Omental fat pad (tissue), 4 donors: ENCODE results near the gene NEU3. TPM values are rescaled to one million over a fixed set of nuclear protein-coding genes. Genes with fewer than 3 reads are reported as not detected.
"Not testable (repeated sequence)": the region's sequence is repeated elsewhere in the genome, so short reads cannot be mapped to it uniquely, and the experiment has no call there.

ENCODE experiments used
- ATAC-seq: fragments of 150-250 bp; one replicate; pipeline ENCODE4 v1.9.1; 2016; ENCODE audit warnings: mild to moderate bottlenecking, moderate library complexity; ENCODE audit not compliant: low FRiP score
- DNase-seq: peaks from one replicate; pipeline ENCODE4 v3.0.0-alpha.2; 2019; ENCODE audit warnings: low spot score
- total RNA-seq, 4 donors: library from RNA; depleted of rRNA; stranded (reverse); fragments of >200 nt; gene quantifications; one replicate each; pipeline ENCODE4 v1.1.0, GENCODE V29; 2016
- TF ChIP-seq, protein P1 (sequence below), 3 donors: fragments of 450-650 bp; IDR thresholded peaks; one replicate each; pipeline ENCODE4 v1.5.1; 2016 to 2017; ENCODE audit warnings: antibody characterized with exemption in 3 of 3, mild to moderate bottlenecking in 3 of 3, moderate library complexity in 2 of 3

Gene NEU3
- total RNA-seq, 4 donors from 2014 or later, result 4.6 to 9.6 (median 6.2) TPM

DNA sequence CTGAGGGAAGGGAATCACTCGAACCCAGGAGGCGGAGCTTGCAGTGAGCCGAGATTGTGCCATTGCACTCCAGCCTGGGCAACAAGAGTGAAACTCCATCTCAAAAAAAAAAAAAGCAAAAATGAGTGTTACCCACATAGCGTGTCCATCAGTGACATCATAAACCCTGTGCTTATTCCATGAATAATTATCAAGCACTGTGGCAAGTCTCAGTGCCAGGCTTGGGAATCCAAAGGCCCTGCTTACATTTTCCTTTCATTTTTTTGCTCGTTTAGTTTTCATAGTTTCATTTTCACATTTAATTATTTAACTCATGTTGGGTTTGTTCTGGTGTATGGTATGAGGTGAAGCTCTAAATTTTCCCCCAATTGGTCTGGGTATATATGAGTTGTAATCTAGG lies 46.5 kb downstream of the NEU3 start:
- DNase-seq, result no peak
- ATAC-seq, result no peak
- TF ChIP-seq, protein P1, sequence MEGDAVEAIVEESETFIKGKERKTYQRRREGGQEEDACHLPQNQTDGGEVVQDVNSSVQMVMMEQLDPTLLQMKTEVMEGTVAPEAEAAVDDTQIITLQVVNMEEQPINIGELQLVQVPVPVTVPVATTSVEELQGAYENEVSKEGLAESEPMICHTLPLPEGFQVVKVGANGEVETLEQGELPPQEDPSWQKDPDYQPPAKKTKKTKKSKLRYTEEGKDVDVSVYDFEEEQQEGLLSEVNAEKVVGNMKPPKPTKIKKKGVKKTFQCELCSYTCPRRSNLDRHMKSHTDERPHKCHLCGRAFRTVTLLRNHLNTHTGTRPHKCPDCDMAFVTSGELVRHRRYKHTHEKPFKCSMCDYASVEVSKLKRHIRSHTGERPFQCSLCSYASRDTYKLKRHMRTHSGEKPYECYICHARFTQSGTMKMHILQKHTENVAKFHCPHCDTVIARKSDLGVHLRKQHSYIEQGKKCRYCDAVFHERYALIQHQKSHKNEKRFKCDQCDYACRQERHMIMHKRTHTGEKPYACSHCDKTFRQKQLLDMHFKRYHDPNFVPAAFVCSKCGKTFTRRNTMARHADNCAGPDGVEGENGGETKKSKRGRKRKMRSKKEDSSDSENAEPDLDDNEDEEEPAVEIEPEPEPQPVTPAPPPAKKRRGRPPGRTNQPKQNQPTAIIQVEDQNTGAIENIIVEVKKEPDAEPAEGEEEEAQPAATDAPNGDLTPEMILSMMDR (IDR thresholded peaks at IDR 0.05), result no peak

DNA sequence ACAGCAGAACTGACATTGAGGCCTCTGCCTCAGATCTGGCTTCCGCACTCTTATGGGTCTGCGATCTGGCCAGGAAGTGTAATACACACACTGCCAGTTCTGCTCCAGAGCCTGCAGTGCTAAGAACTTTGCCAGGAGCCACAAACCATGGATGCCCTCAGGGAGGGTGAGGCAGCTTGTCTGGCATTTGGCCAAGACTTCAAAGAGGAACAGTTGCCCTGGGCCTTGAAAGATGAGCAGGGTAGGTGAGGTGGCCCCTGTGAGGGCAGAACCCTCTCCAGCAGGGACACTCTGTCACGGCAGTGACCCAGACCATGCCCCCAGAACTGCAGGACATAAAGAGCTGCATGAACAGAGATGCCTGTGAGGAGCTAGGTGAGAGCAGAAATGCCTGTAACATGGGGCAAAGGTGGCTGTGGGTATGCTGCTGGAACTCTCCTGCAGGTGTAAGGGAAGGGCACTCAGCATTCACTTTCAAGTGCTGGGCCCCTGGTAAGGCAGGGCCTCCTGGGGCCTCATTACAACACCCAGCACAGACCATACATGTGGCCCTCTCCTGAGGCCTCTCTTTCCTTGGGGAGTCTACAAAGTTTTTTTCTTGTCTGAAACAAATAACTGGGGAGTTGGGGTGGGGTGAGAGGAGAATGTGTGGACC lies 47.3 kb downstream of the NEU3 start:
- ATAC-seq, result no peak
- TF ChIP-seq, protein P1 (IDR thresholded peaks at IDR 0.05), result no peak
- no peak for DNase-seq

DNA sequence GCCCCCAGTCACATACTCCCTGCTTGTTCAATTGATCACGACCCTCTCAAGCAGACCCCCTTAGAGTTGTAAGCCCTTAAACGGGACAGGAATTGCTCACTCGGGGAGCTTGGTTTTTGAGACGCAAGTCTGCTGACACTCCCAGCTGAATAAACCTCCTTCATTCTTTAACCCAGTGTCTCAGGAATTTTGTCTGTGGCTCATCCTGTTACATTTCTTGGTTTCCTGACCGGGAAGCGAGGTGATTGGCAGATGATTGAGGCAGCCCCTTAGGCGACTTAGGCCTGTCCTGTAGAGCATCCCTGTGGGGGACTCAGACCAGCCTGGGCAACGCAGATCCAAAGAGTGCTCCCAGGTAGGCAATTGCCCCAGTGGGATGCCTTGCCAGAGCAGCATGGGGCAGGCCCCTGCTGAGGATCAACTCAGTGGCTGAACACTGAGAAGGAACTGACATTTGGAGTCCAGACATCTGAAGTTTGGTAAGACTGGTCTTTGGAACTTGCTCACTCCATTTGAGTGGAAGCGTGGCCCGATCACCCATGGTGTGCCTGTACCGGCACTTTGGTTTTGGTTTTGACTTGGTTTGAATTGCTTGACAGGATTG lies 51.5 kb downstream of the NEU3 start:
- no peak for DNase-seq
- TF ChIP-seq, protein P1 (IDR thresholded peaks at IDR 0.05), result no peak
- ATAC-seq, result no peak

DNA sequence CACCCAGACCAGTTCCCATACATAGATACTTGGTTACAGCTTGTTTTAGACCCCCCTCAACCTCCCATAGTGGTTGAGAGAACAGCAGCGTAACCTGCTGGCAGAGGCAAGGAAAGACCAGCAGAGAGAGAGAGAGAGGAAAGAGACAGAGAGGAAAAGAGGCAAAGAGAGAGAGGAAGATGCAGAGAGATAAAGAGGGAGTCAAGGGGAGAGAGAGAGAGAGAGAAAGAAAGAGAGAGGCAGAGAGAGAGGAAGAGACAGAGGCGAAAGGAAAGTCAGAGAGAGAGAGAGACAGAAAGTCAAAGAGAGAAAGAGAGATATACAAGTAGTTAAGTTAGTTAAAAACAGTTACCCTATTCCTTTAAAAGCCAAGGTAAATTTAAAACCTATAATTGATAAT lies 52.5 kb downstream of the NEU3 start:
- ATAC-seq (no peak), DNase-seq (no peak)
- TF ChIP-seq, protein P1 (IDR thresholded peaks at IDR 0.05), result no peak

DNA sequence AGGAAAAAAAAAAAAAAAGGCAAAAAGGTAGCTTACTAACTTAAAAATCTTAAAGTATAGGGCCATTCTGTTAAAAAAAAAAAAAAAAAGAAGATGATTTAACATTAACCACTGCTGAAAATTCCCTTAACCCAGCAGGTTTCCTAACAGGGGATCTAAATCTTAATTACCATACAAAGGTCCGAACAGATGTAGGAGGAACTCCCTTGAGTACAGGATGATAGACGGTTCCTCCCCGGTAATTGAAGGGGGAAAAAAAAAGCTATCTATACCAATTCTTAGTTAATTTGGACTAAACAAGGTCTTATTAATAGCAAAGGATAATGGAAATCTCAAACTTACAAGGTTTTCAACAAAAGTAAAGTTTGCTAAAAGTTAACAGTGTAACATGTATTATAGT lies 53.1 kb downstream of the NEU3 start:
- not testable (repeated sequence) for ATAC-seq, DNase-seq

DNA sequence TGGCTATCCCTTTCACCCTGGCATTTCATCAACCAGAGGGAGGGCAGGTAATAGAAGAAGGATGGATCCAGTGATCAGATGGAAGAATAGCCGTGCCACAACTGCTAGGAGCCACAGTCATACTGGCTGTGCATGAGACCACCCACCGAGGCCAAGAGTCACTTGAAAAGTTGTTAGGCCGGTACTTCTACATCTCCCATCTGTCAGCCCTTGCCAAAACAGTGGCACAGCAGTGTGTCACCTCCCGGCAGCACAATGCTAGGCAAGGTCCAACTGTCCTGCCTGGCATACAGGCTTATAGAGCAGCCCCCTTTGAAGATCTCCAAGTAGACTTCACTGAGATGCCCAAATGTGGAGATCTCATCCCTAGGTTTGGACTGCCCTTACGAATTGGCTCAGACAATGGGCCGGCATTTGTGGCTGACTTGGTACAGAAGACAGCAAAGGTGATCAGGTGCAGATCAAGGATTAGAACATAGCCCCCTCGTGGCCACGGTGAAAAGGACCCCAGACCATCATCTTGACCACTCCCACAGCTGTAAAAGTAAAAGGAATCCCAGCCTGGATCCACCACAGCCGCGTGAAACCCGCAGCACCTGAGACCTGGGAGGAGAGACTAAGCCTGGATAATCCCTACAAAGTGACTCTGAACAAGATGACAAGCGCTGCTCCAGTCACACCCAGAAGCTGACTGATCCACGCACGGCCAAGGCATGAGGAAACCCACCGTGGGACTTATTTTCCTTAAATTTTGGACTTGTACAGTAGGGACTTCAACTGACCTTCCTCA lies 55.8 kb downstream of the NEU3 start:
- ATAC-seq, DNase-seq: not testable (repeated sequence)

DNA sequence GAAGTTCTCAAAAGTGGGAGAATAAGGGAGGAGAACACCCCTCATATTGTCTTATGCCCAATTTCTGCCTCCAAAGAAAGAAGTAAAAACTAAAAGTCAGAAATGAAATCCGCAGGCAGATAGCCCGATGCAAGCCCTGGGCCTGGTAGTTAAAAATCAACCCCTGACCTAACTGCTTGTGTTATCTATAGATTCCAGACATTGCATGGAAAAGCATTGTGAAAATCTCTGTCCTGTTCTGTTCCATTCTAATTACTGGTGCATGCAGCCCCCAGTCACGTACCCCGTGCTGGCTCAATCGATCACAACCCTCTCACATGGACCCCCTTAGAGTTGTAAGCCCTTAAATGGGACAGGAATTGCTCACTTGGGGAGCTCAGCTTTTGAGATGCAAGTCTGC lies 57.9 kb downstream of the NEU3 start:
- DNase-seq, ATAC-seq: not testable (repeated sequence)

DNA sequence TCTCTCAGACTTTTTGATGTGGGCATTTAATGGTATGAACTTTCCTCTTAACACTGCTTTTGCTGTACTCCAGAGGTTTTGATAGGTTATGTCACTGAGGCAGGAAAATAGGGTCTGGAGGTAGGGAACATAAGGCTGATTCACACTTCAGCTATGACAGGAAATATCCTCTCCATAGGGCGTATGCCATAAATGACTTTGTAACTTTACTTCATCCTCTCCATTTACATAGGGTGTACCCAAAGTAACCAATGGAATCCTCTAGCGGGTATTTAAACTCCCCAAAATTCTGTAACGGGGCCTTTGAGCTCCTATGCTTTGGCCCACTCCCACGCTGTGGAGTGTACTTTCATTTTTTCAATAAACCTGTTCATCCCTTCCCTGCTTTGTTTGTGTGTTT lies 58.5 kb downstream of the NEU3 start:
- ATAC-seq (no peak), DNase-seq (no peak)
- TF ChIP-seq, protein P1 (IDR thresholded peaks at IDR 0.05), result no peak

DNA sequence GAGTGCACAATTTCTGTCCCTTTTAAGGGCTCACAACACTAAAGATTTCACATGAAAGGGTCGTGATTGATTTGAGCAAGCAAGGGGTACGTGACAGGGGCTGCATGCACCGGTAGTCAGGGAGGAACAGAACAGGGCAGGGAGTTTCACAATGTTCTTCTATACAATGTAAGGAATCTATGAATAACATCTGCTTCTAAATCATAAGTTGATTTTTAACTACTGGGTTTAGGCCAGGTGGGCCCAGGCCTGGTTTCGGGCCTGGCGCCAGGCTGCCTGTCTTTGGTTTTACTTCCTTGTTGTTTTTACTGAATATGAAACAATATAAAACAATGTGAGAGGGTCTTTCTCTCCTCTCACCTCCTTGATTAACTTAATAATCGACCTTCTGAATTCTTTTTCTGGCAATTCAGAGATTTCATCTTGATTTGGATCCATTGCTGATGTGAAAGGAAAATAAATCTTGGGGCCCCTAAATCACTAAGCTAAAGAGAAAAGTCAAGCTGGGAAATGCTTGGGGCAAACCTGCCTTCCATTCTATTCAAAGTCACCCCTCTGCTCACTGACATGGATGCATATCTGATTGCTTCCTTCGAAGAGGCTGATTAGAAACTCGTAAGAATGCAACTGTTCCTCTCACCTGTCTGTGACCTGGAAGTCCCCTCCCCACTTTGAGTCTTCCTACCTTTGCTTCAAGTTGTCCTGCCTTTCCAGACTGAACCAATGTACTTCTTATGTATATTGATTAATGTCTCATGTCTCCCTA lies 61.0 kb downstream of the NEU3 start:
- not testable (repeated sequence) for ATAC-seq

More for the DNA sequence above, 61.0 kb downstream of the NEU3 start:
- DNase-seq, result not testable (repeated sequence)
